HG02763 (cell line): ENCODE results near the gene EVL.

ENCODE experiments used
- ATAC-seq: cut with Tn5 transposase; IDR thresholded peaks from one replicate; pipeline ENCODE4 v1.9.1; 2021; ENCODE audit warnings: mild to moderate bottlenecking, moderate library complexity; ENCODE audit not compliant: unreplicated experiment

Gene EVL

DNA sequence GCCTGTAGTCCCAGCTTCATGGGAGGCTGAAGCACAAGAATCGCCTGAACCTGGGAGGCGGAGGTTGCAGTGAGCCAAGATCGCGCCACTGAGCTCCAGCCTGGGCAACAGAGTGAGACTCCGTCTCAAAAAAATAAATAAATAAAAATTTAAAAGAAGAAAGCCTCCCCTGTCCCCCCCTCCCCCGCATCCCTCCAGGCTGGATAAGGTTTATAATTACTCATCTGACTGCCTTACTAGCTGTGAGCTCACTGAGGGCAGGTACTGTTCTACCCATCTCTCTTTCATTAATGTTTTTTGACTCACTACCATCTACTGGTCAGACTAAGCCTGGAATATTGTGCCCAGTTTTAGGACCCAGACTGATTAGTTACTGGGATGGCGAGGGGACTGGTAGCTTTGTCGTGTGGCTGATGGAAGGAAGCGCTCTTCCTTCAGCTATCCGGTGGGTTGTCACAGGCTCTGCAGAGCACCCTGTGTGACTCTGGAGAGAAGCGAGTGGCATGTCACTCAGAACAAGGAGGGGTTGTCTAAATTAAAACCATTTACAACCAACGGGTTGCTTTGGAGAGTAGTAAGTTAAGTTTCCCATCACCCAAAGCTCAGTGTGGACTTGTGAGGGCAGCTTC, 16.9 kb downstream of the EVL start:
- no peak for ATAC-seq

DNA sequence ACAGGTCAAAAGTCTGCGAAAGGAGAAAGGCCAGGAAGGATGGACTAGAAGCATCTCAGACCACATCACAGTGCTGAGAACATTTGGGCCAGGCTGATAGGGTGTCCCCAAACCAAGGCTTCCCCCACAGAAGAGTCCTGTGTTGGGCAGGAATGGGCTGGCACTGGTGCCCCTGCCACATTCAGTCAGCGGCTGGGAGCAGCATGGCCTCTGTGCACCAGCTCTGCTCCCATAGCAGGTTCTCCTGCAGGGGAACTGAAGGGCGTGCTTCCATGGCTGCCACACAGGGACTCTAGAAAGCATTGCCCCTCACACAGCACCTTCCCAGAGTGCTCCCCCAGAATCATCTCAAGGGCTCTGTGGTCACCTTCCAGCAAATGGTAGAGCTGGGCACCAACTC, 17.5 kb downstream of the EVL start:
- ATAC-seq: no peak

DNA sequence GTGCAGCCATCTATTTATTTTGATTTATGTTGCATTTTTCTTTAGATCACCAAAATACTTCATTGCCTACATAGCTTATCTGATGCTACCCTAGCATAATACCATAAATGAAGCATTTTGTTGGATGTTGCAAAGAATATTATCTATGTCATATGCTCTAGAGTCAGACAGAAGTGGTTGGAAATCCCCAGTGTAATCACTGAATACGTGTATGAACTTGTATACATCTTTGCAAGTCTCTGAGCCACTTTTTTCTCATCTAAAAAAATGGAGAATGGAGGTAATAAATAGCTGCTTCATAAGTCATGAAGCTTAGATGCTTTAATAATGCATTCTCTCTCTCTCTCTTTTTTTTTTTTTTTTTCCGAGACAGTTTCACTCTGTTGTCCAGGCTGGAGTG, 18.5 kb downstream of the EVL start:
- no peak for ATAC-seq

DNA sequence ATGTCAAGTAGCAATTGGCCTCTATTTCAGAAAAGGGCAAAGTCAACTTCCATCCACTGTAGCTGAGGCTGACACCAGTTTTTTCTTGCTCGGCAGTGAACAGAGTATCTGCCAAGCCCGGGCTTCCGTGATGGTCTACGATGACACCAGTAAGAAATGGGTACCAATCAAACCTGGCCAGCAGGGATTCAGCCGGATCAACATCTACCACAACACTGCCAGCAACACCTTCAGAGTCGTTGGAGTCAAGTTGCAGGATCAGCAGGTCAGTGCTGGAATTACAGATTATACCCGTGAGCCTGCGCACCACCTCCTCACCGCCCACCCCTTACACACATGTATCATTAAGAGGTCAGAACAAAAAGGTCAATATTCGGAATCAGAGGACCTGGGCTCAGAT, 19.4 kb downstream of the EVL start:
- no peak for ATAC-seq

DNA sequence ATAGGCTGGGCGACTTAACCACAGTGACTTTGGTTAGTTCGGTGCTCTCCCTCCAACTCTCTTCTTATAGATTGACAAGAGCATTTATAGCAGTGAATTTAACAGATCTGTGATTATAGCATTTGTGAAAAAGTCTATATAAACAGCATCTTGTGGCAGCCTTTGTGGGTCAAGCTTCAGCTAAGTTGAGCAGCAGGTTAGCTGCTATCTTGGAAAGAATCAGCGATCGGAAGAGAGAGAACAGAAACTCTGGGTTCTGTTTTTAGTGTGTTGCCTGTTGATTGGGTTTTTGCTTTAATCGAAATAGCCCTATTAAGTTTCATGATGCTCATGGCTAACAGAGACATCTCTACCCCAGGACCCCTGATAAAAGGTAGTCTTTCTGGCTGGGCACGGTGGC, 20.2 kb downstream of the EVL start:
- ATAC-seq: no peak

DNA sequence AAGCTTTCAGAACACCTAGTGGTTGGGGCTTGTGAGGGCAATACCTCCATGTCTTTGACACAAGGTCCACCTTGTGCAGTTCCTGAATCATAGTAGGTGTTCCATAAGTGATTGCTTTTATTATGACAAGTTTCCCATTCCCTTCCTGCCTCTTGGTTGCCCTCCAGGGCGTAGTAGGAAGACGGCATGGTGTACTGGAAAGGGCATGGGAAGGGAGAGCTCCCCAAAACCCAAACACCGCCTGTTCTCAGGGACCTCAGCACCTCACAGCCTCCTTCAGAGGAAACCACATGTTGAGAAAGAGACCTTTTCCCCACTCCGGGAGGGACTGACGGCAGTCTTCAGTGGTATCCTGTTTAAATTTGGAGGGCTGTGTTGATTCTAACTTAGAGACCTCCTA, 21.1 kb downstream of the EVL start:
- ATAC-seq: no peak

DNA sequence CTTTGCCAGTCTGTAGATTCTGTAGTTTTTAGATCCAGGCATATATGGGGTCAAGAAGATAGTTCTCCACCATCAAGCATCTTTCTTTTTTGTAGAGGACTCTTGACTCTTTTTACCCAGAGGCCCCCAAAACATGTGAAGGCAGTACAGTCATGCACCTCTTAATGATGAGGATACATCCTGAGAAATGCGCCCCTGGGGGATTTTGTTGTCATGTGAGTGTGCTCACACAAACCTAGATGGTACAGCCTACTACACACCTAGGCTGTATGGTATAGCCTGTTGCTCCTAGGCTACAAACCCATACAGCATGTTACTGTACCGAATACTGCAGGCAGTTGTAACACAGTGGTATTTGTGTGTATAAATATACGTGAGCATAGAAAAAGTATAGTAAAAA, 23.0 kb downstream of the EVL start:
- ATAC-seq: no peak

DNA sequence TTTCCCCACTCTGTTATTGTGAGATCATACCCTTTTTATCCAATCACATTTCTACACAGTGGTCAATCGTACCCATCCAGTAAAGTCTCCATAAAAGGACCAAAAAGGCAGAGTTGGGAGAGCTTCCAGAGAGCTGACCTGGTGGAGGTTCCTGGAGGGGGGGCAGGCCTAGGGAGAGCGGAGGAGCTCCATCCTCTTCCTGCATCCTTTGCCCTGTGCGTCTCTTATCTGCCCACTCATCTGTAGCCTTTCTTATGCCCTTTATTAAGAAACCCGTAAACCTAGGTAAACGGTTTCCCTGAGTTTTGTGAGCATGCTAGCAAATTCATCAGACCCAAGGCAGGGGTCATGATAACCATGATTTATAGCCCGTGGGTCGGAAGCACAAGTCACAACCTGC, 26.2 kb downstream of the EVL start:
- no peak for ATAC-seq

DNA sequence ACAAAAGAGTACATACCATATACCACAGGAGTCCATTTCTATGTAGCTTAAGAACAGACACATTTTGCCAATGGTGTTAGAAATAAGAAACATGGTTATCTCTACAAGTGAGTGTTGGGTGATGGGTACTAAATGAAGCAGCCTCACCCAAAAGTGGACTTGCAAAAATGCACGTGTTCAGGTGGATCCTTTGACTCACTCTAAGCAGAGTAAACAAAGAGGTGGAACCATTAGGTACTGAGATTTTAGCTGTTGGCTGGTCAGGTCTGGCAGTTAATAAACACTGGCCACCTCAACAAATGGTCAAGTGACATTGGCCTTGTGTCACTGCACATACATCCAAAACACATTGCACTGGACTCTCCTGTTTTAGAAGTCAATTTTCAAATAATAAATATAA, 27.6 kb downstream of the EVL start:
- no peak for ATAC-seq

DNA sequence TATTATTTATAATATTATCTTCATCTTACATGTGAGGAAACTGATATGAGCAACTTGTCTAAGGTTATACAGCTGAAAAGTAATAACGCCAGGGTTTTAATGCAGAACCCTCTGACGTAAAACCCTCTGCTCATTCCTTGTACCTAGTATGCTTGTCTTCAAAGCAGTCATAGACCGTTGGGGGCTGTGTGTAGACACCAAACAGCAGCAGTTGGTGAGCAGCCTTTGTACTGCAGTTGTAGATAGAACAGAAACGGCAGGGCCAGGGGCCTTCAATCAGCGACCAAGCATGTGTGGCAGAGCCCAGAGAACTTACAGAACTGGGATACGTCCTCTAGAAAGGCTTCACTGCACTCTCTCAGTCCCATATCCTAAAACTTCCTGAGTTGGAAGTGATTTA, 28.1 kb downstream of the EVL start:
- ATAC-seq: no peak

DNA sequence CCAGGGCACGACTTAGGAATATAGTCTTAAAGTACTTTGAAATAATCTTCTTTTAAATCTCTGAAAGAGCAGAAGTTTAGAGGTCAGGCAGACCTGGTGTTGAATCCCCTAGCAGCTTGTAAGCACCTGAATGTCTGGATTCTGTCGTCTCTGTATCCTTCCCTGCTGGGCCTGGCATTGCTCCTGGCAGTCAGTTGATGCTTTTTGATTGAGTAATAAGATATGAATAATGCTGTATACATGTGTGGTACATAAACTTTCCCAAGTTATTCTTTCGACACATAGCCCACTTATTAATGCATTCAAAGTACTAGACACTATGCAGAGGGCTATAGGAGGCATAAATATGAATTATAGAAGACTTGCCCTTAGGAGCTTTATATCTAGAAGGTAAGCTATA, 31.4 kb downstream of the EVL start:
- ATAC-seq: no peak

DNA sequence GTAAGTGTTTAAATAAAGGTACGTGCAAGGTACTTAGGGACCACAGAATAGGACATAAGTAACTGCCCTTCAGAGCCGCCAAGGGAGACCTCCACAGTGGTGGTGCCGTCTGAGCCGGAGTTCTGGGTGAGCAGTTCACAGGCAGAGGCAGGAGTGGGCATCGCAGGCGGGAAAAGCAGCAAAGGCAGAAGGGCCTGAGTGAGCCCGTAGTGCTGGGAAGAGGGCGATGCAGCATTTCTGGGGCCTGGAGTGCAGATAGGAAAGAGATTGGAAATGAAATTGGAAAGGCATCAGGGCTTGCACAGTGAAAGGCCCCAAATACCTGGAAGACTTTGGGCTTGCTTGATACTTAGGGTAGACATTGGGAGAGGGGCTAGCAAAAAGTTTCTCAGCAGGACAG, 32.9 kb downstream of the EVL start:
- ATAC-seq: no peak

DNA sequence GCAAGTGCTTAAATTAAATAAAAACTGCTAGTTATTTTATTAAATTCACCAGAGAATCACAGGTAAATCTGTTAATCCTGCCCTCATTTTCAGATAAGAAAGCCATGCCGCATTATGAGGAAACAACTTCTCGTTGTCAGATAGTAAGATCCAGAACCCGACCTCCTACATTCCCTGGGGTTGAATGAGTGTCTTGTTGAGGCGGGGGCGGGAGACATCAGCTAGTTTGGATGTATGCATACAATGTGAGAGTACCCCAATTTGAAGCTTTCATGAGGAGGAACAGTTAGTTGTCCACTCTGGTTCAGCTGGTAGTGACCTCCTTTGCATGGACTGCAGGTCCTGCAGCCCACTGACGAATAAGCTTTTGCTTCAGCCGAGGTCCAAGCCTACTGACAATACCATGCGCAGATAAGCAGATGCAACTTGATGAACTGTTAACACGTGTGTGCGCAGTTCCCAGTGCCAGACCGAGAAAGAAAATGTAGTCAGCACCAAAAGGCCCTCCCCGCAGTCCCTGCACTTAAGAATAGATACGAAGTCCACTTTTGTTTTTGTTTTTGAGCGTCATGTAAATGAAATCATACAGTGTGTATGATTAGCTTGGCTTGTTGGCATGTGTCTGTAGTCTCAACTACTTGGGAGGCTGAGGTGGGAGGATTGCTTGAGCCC, 34.9 kb downstream of the EVL start:
- no peak for ATAC-seq

DNA sequence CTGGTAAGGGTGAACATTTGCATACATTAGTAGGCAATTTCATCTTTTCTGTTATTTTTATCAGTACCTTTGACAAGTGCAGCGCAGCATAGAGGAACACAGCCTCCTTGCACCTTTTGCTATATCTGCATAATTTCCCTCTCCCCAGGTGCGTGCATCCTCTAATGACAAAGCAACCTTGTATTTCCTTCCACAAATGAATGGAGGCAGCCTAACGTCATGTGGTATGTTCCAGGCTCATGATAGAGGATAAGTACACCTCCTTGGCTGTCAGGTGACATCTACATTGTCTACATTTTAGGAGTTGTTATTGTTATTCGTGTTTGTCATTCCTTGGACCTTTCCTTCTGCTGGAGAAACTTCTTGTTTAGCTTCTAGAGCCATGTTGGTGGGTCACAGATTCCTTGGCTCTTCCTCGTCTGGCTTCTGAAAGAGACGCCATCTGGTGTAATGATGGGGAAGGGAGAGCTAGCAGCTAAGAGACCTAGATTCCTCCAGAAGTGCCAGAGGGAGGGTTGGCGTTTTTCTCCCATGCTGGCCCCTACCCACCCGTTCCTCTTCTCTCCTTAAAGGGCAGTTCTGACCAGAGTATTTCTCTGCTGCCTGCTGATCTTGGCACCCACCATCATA, 37.0 kb downstream of the EVL start:
- ATAC-seq: no peak

DNA sequence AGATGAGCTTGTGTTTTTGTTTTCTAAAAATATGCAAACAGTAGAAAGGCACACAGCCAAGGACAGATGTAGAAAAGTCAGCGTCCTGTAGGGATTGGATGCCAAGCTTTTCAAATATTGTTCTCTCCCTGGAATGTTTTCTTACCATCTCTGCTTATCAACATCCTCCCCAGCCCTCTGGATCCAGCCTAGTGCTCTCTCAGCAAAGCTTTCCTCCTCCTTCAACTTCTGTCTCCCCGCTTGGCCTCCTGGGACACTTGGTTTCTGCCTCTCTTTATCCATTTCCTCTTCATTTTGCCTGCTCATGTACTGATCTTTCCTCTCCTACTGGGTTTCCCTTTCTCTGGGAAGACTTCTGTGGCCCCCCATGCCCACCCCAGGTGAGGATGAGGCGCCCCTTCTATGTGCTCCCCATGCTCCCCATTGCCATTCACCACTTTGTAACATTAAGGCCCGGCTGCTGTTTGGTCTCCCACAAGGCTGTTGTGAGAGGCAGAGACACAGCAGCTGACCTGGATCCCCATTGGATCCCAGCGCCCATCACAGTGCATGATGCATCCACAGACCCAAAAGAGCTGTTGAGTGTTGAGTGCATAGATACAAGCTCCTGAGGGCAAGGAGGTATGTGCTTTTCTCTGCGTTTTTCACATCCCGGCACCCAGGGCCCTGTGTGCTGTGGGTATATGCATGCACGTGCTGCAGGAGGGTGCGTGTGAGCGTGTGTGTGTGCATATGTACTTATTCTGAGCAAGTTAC, 38.2 kb downstream of the EVL start:
- no peak for ATAC-seq

DNA sequence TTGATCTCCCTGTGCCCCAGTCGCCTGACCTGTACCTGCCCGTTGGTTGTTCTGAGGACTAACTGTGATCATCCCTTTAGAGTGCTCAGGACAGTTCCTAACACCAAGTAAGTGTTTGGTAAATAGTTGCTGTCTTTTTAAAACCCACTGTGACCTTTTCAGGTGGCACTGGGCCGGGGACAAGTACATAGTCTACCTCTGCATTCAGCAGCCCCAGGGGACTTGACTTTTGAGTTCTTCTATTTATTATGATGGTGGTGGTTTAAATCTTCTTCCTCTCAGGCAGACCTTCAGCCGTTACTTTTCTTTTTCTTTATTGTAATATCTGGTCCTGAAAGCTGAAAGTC, 38.8 kb downstream of the EVL start:
- ATAC-seq: no peak

DNA sequence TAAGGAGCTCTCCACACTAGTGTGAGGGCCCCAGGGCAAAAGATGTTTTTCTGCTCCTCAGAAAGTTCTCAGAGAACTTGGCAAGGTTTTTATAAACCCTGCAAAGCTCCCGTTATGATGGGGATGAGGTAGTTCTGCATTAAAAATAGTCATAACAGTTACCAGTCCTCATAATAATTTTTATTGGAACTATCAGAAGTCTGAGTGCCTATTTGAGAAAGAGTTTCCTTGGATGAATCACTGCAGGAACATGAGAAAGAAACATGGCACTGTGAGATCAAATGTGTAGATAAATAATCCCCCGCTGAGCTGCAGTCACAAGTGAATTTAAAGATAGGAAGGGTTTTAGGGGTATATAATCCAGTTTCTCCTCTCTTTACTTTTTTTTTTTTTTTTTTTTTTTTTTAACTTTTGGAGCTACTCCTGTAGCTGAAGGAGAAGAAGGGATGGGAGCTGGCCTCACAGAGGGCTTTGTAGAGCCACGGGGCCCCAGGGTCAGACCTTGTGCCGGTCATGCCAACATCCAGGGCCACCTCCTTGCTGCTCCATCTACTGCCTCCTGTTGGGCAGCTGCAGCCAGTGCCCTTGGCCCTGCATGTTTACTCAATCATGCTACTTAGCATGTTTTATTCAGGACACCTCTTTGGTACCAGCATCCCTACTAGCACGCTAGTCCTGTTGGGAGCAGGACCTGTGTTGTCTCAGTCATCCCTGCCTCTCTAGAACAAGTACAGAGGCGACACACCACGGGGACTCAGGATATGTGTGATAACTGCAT, 39.5 kb downstream of the EVL start:
- ATAC-seq: no peak

DNA sequence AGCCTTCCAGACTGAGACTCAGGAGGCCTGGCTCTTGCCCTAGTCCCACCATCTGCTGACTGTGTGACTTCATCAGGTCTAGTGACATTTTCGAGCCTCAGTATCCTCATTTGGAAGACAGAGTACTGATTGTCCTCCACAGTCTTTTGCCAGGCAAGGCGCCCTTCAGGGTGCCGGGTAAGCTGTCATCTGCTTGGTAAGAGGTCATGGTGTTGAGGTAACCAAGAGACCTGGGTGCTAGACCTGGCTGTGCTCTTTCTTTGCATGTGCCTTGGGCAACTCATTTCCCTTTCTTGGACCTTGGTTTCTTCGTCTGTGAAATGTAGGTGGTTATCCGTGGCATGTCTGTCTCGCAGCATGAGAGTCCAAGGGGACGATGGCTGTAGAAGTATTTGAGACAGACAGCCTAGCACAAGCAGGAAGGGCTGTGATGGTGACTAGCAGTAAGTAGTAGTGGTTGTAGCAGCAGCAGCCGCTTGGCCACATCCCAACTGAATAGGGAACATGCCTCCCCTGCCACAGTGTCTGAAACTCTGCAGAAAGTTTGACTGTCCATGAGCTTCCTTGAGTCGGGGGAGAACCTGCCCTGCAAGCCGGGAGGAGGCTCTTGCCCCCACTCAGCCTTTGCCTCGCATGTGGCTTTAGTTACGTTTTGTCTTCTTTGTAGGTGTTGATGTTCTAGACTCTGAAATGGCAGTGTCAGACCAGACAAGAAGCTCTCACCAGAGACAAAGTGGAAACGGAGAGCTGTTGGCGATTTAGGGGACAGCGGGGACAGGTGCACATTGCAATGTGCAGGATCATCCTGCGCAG, 40.3 kb downstream of the EVL start:
- ATAC-seq: no peak

DNA sequence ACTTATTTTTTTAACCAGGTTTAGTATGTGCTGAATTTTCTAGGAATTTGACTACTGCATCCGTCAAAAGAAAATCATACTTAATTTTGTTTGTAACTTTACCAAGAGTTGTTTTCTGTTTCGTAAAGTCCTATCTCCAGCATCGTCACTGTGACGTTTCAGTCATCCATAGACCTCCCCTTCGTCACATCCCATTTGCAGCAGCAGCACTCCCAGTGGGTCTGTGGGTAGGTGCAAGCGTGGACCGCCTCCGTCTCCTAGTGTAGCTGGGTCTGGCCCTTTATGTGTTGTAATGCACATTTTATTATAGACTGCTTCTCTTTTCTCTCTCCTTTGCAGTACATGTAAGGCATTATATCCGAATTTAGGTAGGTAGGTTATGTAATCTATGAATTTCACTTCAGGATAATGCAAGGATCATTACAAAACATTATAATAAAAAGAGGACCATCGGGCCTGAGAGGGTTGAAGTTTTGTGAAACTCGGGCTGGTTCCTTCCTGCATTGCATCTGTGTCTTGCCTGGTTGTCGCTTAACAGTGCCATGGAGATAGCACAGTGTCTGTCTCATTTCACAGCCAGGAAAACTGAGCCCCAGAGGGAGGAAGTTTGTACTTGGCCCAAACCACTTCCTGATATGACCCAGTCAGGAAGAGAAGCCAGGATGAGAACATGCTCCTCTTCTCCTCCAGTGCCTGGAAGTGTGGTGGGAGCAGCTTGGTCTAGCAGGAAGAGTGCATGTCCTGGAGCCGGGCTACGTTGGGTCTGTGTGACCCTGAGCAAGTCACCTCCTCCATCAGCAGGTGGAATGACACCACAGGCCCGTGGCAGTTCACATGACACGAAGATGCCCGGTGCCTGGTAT, 41.3 kb downstream of the EVL start:
- no peak for ATAC-seq

DNA sequence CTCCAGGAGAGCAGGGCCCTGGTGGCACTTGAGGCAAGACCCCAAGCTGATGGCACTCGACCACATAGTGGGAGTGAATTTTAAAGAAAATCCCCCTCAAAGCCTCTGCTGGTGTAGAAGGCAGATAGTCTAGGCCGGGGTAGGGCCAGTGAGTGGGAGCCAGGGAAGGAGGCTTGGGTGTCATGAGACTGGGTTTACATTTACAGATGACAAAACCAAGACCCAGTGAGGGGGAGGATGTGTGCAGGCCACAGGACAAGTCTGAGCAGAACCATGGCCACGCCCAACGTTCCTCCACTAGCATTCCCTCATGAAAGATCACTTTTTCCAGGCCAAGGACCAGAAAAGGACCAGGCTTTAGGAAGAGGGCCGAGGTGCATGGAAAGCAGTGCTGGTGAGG, 42.0 kb downstream of the EVL start:
- no peak for ATAC-seq
